GM12891 (cell line): ENCODE data around the gene RBMS3.

Experiments
- PAX5 ChIP-seq: IDR thresholded peaks from 2 replicates; pipeline ENCODE4 v1.6.1; 2011; ENCODE audit warnings: low read length, moderate library complexity, mild to moderate bottlenecking; ENCODE audit not compliant: insufficient read depth, severe bottlenecking
- POLR2A ChIP-seq: IDR thresholded peaks from 2 replicates; pipeline ENCODE4 v1.6.1; 2011; ENCODE audit warnings: low read depth, low read length, control low read depth
- POLR2AphosphoS5 ChIP-seq: IDR thresholded peaks from 2 replicates; pipeline ENCODE4 v1.6.1; 2011; ENCODE audit warnings: low read depth, low read length, control low read depth
- POU2F2 ChIP-seq: IDR thresholded peaks from 2 replicates; pipeline ENCODE4 v1.6.1; 2011; ENCODE audit warnings: low read depth, mild to moderate bottlenecking, control low read depth, low read length, moderate library complexity
- SPI1 ChIP-seq: IDR thresholded peaks from 2 replicates; pipeline ENCODE4 v1.6.1; 2011; ENCODE audit warnings: low read depth, low read length, control low read depth
- TAF1 ChIP-seq: IDR thresholded peaks from 2 replicates; pipeline ENCODE4 v1.6.1; 2011; ENCODE audit warnings: low read depth, low read length, control low read depth

GRCh38 chr3:29349049-29349448, 68.2 kb downstream of the RBMS3 start:
- TF ChIP-seq POLR2A (no peak), TAF1 (no peak), POLR2AphosphoS5 (no peak), POU2F2 (no peak), SPI1 (no peak), PAX5 (no peak)
